DMS114 treated with DMSO at 0.1 percent for 48 hours (cell line): ENCODE results near the gene CFAP99.

Experiments
- DNase-seq: peaks from one replicate; lab custom pipeline; 2025; ENCODE audit not compliant: unreplicated experiment; lab: John Stamatoyannopoulos, UW

The CFAP99 gene

GRCh38 chr4:2445130-2445529 lies 26.4 kb downstream of the CFAP99 start:
- DNase-seq = no peak

GRCh38 chr4:2445571-2445970 lies 26.8 kb downstream of the CFAP99 start:
- DNase-seq = no peak

- DNase-seq = no peak
These were observed 28.2 kb downstream of the CFAP99 start for GRCh38 chr4:2446656-2447564.

GRCh38 chr4:2448589-2448988 lies 29.8 kb downstream of the CFAP99 start:
- no peak for DNase-seq

- DNase-seq = no peak
These were observed 30.3 kb downstream of the CFAP99 start for GRCh38 chr4:2449051-2449450.

- DNase-seq = no peak
These were observed 31.0 kb downstream of the CFAP99 start for GRCh38 chr4:2449511-2450392.

- no peak for DNase-seq
These were observed 31.8 kb downstream of the CFAP99 start for GRCh38 chr4:2450394-2451035.

GRCh38 chr4:2451036-2451520 lies 32.3 kb downstream of the CFAP99 start:
- no peak for DNase-seq

- no peak for DNase-seq
These were observed 33.3 kb downstream of the CFAP99 start for GRCh38 chr4:2451821-2452785.

- no peak for DNase-seq
These were observed 38.9 kb downstream of the CFAP99 start for GRCh38 chr4:2457481-2458295.

GRCh38 chr4:2458546-2459491 lies 40.1 kb downstream of the CFAP99 start:
- DNase-seq = no peak

- no peak for DNase-seq
These were observed 41.0 kb downstream of the CFAP99 start for GRCh38 chr4:2459589-2460349.

GRCh38 chr4:2461246-2461960 lies 42.6 kb downstream of the CFAP99 start:
- no peak for DNase-seq

- DNase-seq = no peak
These were observed 43.6 kb downstream of the CFAP99 start for GRCh38 chr4:2462218-2462991.

GRCh38 chr4:2462992-2463762 lies 44.4 kb downstream of the CFAP99 start:
- DNase-seq = no peak
